Neural cell (in vitro differentiated cells): ENCODE measurements around the gene GFER. TPM values are rescaled to one million over a fixed set of nuclear protein-coding genes. Genes with fewer than 3 reads are reported as not detected.

Source experiments
- H2AFZ ChIP-seq: fragments of 200-600, 300-800 bp; sonication (generic), shearing (Covaris generic); 2 replicates; pipeline ENCODE4 v1.6.0; 2014; ENCODE audit warnings: low read depth, mild to moderate bottlenecking, antibody characterized with exemption, low read length, moderate library complexity
- H3F3A ChIP-seq: fragments of 200-600 bp; shearing (Covaris generic); 2 replicates; pipeline ENCODE4 v1.6.1; 2016; ENCODE audit warnings: mild to moderate bottlenecking, moderate library complexity, mixed read lengths, antibody characterized with exemption, low read length; ENCODE audit not compliant: insufficient read depth, poor library complexity, severe bottlenecking
- H3K27ac ChIP-seq: fragments of 200-600, 300-800 bp; sonication (generic), shearing (Covaris generic); 2 replicates; pipeline ENCODE4 v1.5.1; 2014; ENCODE audit warnings: mild to moderate bottlenecking, low read length, moderate library complexity
- H3K27me3 ChIP-seq: fragments of 300-800, 200-600 bp; sonication (generic), shearing (Covaris generic); 2 replicates; pipeline ENCODE4 v1.6.0; 2014; ENCODE audit warnings: mild to moderate bottlenecking, low read depth, low read length, moderate library complexity; ENCODE audit not compliant: insufficient read depth
- H3K36me3 ChIP-seq: fragments of 300-800, 200-600 bp; sonication (generic), shearing (Covaris generic); 2 replicates; pipeline ENCODE4 v1.5.1; 2014; ENCODE audit warnings: mild to moderate bottlenecking, antibody characterized with exemption, low read length, moderate library complexity; ENCODE audit not compliant: insufficient read depth
- H3K4me2 ChIP-seq: fragments of 300-800, 200-600 bp; sonication (generic), shearing (Covaris generic); 2 replicates; pipeline ENCODE4 v1.6.0; 2014; ENCODE audit warnings: mild to moderate bottlenecking, low read length
- H3K4me3 ChIP-seq: fragments of 300-800, 200-600 bp; sonication (generic), shearing (Covaris generic); 2 replicates; pipeline ENCODE4 v1.5.1; 2014; ENCODE audit warnings: mild to moderate bottlenecking, low read length, moderate library complexity
- H3K79me2 ChIP-seq: fragments of 200-600 bp; shearing (Covaris generic); replicated peaks from 2 replicates; pipeline ENCODE4 v1.6.0; 2014; ENCODE audit warnings: mild to moderate bottlenecking, low read length, moderate library complexity; ENCODE audit not compliant: insufficient read depth
- H3K9ac ChIP-seq: fragments of 300-800, 200-600 bp; sonication (generic), shearing (Covaris generic); 2 replicates; pipeline ENCODE4 v1.6.1; 2016; ENCODE audit warnings: mild to moderate bottlenecking, low read length, mixed read lengths
- H3K9me2 ChIP-seq: fragments of 200-600 bp; shearing (Covaris generic); 2 replicates; pipeline ENCODE4 v1.6.1; 2016; ENCODE audit warnings: mild to moderate bottlenecking, low read length, mixed read lengths; ENCODE audit not compliant: insufficient read depth
- H3K9me3 ChIP-seq: fragments of 200-600, 300-800 bp; sonication (generic), shearing (Covaris generic); 2 replicates; pipeline ENCODE4 v1.6.1; 2016; ENCODE audit warnings: mild to moderate bottlenecking, mixed run types, low read length, moderate library complexity, mixed read lengths
- H4K20me1 ChIP-seq: fragments of 200-600 bp; shearing (Covaris generic); 2 replicates; pipeline ENCODE4 v1.6.1; 2016; ENCODE audit warnings: mild to moderate bottlenecking, mixed run types; ENCODE audit not compliant: insufficient read depth
- CTCF ChIP-seq: fragments of 450-650 bp; IDR thresholded peaks from 2 replicates; pipeline ENCODE4 v1.5.1; 2014; ENCODE audit warnings: antibody characterized with exemption, mild to moderate bottlenecking, moderate library complexity; ENCODE audit not compliant: poor library complexity, severe bottlenecking
- EP300 ChIP-seq: fragments of 450-650 bp; conservative IDR thresholded peaks from 2 replicates; pipeline ENCODE4 v1.6.1; 2014; ENCODE audit warnings: antibody characterized with exemption, mild to moderate bottlenecking, moderate library complexity; ENCODE audit not compliant: poor library complexity, severe bottlenecking
- EZH2 ChIP-seq: fragments of 200-600, 300-800 bp; shearing (Covaris generic), sonication (generic); IDR thresholded peaks from 2 replicates; pipeline ENCODE4 v1.6.1; 2014; ENCODE audit warnings: antibody characterized with exemption, low read length, borderline replicate concordance, mild to moderate bottlenecking; ENCODE audit not compliant: insufficient read depth, poor library complexity, severe bottlenecking
- MXI1 ChIP-seq: fragments of 450-650 bp; conservative IDR thresholded peaks from 2 replicates; pipeline ENCODE4 v1.6.1; 2014; ENCODE audit warnings: antibody characterized with exemption, mild to moderate bottlenecking; ENCODE audit not compliant: poor library complexity, severe bottlenecking
- POLR2AphosphoS5 ChIP-seq: IDR thresholded peaks from 2 replicates; pipeline ENCODE4 v1.6.1; 2012
- RAD21 ChIP-seq: fragments of 450-650 bp; conservative IDR thresholded peaks from 2 replicates; pipeline ENCODE4 v1.6.1; 2014; ENCODE audit warnings: antibody characterized with exemption, mild to moderate bottlenecking, moderate library complexity
- REST ChIP-seq: IDR thresholded peaks from 2 replicates; pipeline ENCODE4 v1.6.1; 2012; ENCODE audit warnings: borderline replicate concordance
- SMC3 ChIP-seq: fragments of 450-650 bp; conservative IDR thresholded peaks from 2 replicates; pipeline ENCODE4 v1.6.1; 2014; ENCODE audit warnings: antibody characterized with exemption, mild to moderate bottlenecking, moderate library complexity; ENCODE audit not compliant: poor library complexity
- TAF1 ChIP-seq: IDR thresholded peaks from 2 replicates; pipeline ENCODE4 v1.6.1; 2012; ENCODE audit warnings: low read depth
- polyA plus RNA-seq: library from polyadenylated mRNA; depleted of rRNA; stranded (reverse); fragments of >200 nt; gene quantifications from 2 replicates; pipeline ENCODE4 v1.2.3, GENCODE V29; 2014

Gene GFER
- polyA plus RNA-seq, 1 donor from 2014 or later = 37.8 TPM

GRCh38 chr16:1998360-1998835, 14.4 kb downstream of the GFER start:
- Histone ChIP-seq H3K79me2 (no peaks in the 10 kb centered on the region), H3F3A (no peaks in the 10 kb centered on the region), H4K20me1 (no peaks in the 10 kb centered on the region), H3K27ac (no peak overlapping the region), H3K9me2 (no peaks in the 10 kb centered on the region), H3K36me3 (no peaks in the 10 kb centered on the region), H2AFZ (no peak overlapping the region), H3K27me3 (no peaks in the 10 kb centered on the region), H3K9ac (no peak overlapping the region), H3K9me3 (no peaks in the 10 kb centered on the region), H3K4me3 (no peak overlapping the region), H3K4me2 (no peak overlapping the region)
- TF ChIP-seq EZH2 (no peak), SMC3 (no peak), POLR2AphosphoS5 (no peak), CTCF (no peak), MXI1 (no peak), EP300 (no peak), TAF1 (no peak), RAD21 (no peak), REST (no peak)

GRCh38 chr16:1998852-1999801, 15.1 kb downstream of the GFER start:
- Histone ChIP-seq H3K79me2 (no peaks in the 10 kb centered on the region), H3K27me3 (no peaks in the 10 kb centered on the region), H3K9me2 (no peaks in the 10 kb centered on the region), H3K9ac (no peak overlapping the region), H3K36me3 (no peaks in the 10 kb centered on the region), H2AFZ (no peak overlapping the region), H3F3A (no peaks in the 10 kb centered on the region), H3K4me3 (no peak overlapping the region), H3K27ac (no peak overlapping the region), H3K9me3 (no peaks in the 10 kb centered on the region), H3K4me2 (no peak overlapping the region), H4K20me1 (no peaks in the 10 kb centered on the region)
- TF ChIP-seq RAD21 = no peak
- TF ChIP-seq EZH2 = no peak
- no peak for TF ChIP-seq POLR2AphosphoS5
- TF ChIP-seq EP300 = no peak
- no peak for TF ChIP-seq REST
- TF ChIP-seq MXI1 = no peak
- no peak for TF ChIP-seq SMC3
- TF ChIP-seq TAF1 = no peak
- TF ChIP-seq CTCF = no peak
